GM23338 (cell line): ENCODE results near the gene EPHB2. TPM values are rescaled to one million over a fixed set of nuclear protein-coding genes. Genes with fewer than 3 reads are reported as not detected.

Source experiments
- ATAC-seq: fragments of 200-7000 bp; cut with Tn5 transposase; 3 replicates; pipeline ENCODE4 v1.9.1; 2020
- DNase-seq: peaks from one replicate; pipeline ENCODE4 v3.0.0-alpha.2; 2015; ENCODE audit warnings: low spot score
- H2AFZ ChIP-seq: fragments of 200-600 bp; sonication (generic); 2 replicates; pipeline ENCODE4 v1.8.0; 2016; ENCODE audit warnings: antibody characterized with exemption, mild to moderate bottlenecking, moderate library complexity
- H3F3A ChIP-seq: fragments of 200-600 bp; sonication (generic); replicated peaks from 2 replicates; pipeline ENCODE4 v1.8.0; 2017; ENCODE audit warnings: antibody characterized with exemption, mixed run types, low read depth
- H3K27ac ChIP-seq: fragments of 200-600 bp; sonication (generic); 2 replicates; pipeline ENCODE4 v1.6.1; 2016; ENCODE audit warnings: low read depth
- H3K27me3 ChIP-seq: fragments of 200-600 bp; sonication (generic); 2 replicates; pipeline ENCODE4 v1.8.0; 2016; ENCODE audit warnings: mild to moderate bottlenecking, mixed run types, moderate library complexity; ENCODE audit not compliant: insufficient read depth
- H3K36me3 ChIP-seq: fragments of 200-600 bp; sonication (generic); 2 replicates; pipeline ENCODE4 v1.8.0; 2016; ENCODE audit warnings: mild to moderate bottlenecking; ENCODE audit not compliant: insufficient read depth
- H3K4me1 ChIP-seq: fragments of 200-600 bp; sonication (generic); 2 replicates; pipeline ENCODE4 v1.8.0; 2016; ENCODE audit warnings: mild to moderate bottlenecking, moderate library complexity; ENCODE audit not compliant: insufficient read depth
- H3K4me2 ChIP-seq: fragments of 200-600 bp; sonication (generic); 2 replicates; pipeline ENCODE4 v1.7.1; 2017; ENCODE audit warnings: mixed run types
- H3K4me3 ChIP-seq: fragments of 200-600 bp; sonication (generic); 2 replicates; pipeline ENCODE4 v1.6.1; 2016; ENCODE audit warnings: mixed run types
- H3K79me2 ChIP-seq: fragments of 200-600 bp; sonication (generic); replicated peaks from 2 replicates; pipeline ENCODE4 v1.8.0; 2017; ENCODE audit warnings: mild to moderate bottlenecking; ENCODE audit not compliant: insufficient read depth
- H3K9me2 ChIP-seq: fragments of 200-600 bp; sonication (generic); 2 replicates; pipeline ENCODE4 v1.8.0; 2017; ENCODE audit not compliant: insufficient read depth
- H4K20me1 ChIP-seq: fragments of 200-600 bp; sonication (generic); replicated peaks from 2 replicates; pipeline ENCODE4 v1.8.0; 2017; ENCODE audit warnings: mild to moderate bottlenecking; ENCODE audit not compliant: insufficient read depth
- H3K27ac Mint-ChIP-seq: 2 replicates; pipeline ENCODE4 v1.8.0; 2020; ENCODE audit warnings: inconsistent platforms, mild to moderate bottlenecking, moderate library complexity, mixed read lengths
- H3K27me3 Mint-ChIP-seq: 3 replicates; pipeline ENCODE4 v1.8.0; 2022; ENCODE audit warnings: low read depth, mild to moderate bottlenecking, moderate library complexity, mixed read lengths, inconsistent platforms; ENCODE audit not compliant: insufficient read depth, poor library complexity
- H3K36me3 Mint-ChIP-seq: 3 replicates; pipeline ENCODE4 v1.8.0; 2021; ENCODE audit warnings: low read depth, mild to moderate bottlenecking, inconsistent platforms, moderate library complexity, mixed read lengths
- H3K4me1 Mint-ChIP-seq: 3 replicates; pipeline ENCODE4 v1.8.0; 2020; ENCODE audit warnings: mild to moderate bottlenecking, inconsistent platforms, mixed read lengths
- H3K4me3 Mint-ChIP-seq: 3 replicates; pipeline ENCODE4 v1.8.0; 2021; ENCODE audit warnings: moderate library complexity, mild to moderate bottlenecking, inconsistent platforms, mixed read lengths
- H3K9me3 Mint-ChIP-seq: 3 replicates; pipeline ENCODE4 v1.8.0; 2020; ENCODE audit warnings: moderate library complexity, mild to moderate bottlenecking, inconsistent platforms, mixed read lengths
- CREB1 ChIP-seq: fragments of 250-450 bp; sonication (Bioruptor Pico); IDR thresholded peaks from 2 replicates; pipeline ENCODE4 v1.5.0; 2020; ENCODE audit warnings: low read depth, mild to moderate bottlenecking, moderate library complexity
- ETS1 ChIP-seq: IDR thresholded peaks from 2 replicates; pipeline ENCODE4 v1.6.1; 2016; ENCODE audit warnings: antibody characterized with exemption
- EZH2phosphoT487 ChIP-seq: fragments of 200-600 bp; sonication (generic); IDR thresholded peaks from one replicate; pipeline ENCODE4 v1.8.1; 2018; ENCODE audit warnings: antibody characterized with exemption; ENCODE audit not compliant: unreplicated experiment
- JUNB ChIP-seq: IDR thresholded peaks from one replicate; pipeline ENCODE4 v1.6.1; 2016; ENCODE audit warnings: antibody characterized with exemption; ENCODE audit not compliant: unreplicated experiment
- NANOG ChIP-seq: IDR thresholded peaks from 2 replicates; pipeline ENCODE4 v1.6.1; 2016; ENCODE audit warnings: antibody characterized with exemption, borderline replicate concordance
- POLR2AphosphoS5 ChIP-seq: IDR thresholded peaks from 2 replicates; pipeline ENCODE4 v1.6.1; 2016; ENCODE audit warnings: antibody characterized with exemption, low read depth
- STAT1 ChIP-seq: IDR thresholded peaks from one replicate; pipeline ENCODE4 v1.6.1; 2016; ENCODE audit warnings: antibody characterized with exemption; ENCODE audit not compliant: unreplicated experiment
- ZNF331 ChIP-seq: fragments of 250-450 bp; sonication (Bioruptor Pico); IDR thresholded peaks from 2 replicates; pipeline ENCODE4 v1.5.0; 2020; ENCODE audit warnings: low read depth, mild to moderate bottlenecking, moderate library complexity
- microRNA-seq: library from miRNA; unstranded; fragments of <30 nt; microRNA quantifications from one replicate; pipeline ENCODE4, GENCODE V29; 2017
- polyA plus RNA-seq: library from polyadenylated mRNA; unstranded; fragments of >200 nt; fragmentation: Nextera tagmentation; extraction: Ambion mirVana; gene quantifications from 2 replicates; pipeline ENCODE4 v1.2.1, GENCODE V29; 2016
- small RNA-seq: library from RNA; depleted of rRNA; stranded (forward); fragments of <200 nt; gene quantifications from one replicate; pipeline ENCODE3, GENCODE V24; 2014; ENCODE audit warnings: low replicate concordance
- total RNA-seq: library from RNA; depleted of rRNA; stranded (reverse); fragments of >200 nt; shearing (Covaris generic); gene quantifications from 2 replicates; pipeline ENCODE4 v1.2.3, GENCODE V29; 2014; rRNA removed

EPHB2 gene
- total and polyA plus RNA-seq, 2 experiments from 2014 or later = 4.1 to 20.1 TPM

- Histone ChIP-seq H3K27ac (no peak overlapping the region), H3K4me1 (no peaks in the 10 kb centered on the region), H3K4me2 (no peak overlapping the region), H4K20me1 (no peaks in the 10 kb centered on the region), H3K4me3 (no peak overlapping the region), H3F3A (no peaks in the 10 kb centered on the region), H3K27me3 (no peaks in the 10 kb centered on the region), H3K9me2 (no peaks in the 10 kb centered on the region), H3K79me2 (no peaks in the 10 kb centered on the region), H3K36me3 (no peaks in the 10 kb centered on the region), H2AFZ (no peak overlapping the region)
- H3K9me3 Mint-ChIP-seq = peaks cover 3% of the 10 kb centered on the region; the same call in 1 of the 3 replicates
- DNase-seq (no peak), ATAC-seq (no peak)
- peaks cover 2% of the 10 kb centered on the region for H3K27me3 Mint-ChIP-seq
- H3K4me1 Mint-ChIP-seq = peaks cover 12% of the 10 kb centered on the region; the same call in 2 of the 3 replicates
- H3K36me3 Mint-ChIP-seq = no peaks in the 10 kb centered on the region
- TF ChIP-seq POLR2AphosphoS5 (no peak), STAT1 (no peak), JUNB (no peak), NANOG (no peak), EZH2phosphoT487 (no peak), ZNF331 (CRISPR knock-in tag) (no peak), ETS1 (no peak), CREB1 (CRISPR knock-in tag) (no peak)
- H3K4me3 Mint-ChIP-seq = no peak overlapping the region
- no peak overlapping the region for H3K27ac Mint-ChIP-seq
Observed at GRCh38 chr1:22970096-22970495, 259.5 kb downstream of the EPHB2 start.

Small RNA genes lying within 50 kb of the gene (microRNA-seq; reads per million reads assigned to microRNA genes)
- gene MIR4253 (not detected), gene MIR4684 (not detected)

Small RNA genes lying within 50 kb of the gene (small RNA-seq; reads per million reads assigned to genes)
- not detected for gene MIR4253
- not detected for gene MIR4684

Other genes with a start within 250 kb of the EPHB2 start
- 2.0 and 5.0 TPM in 2 replicates for gene EPHA8, start 147.3 kb upstream of the EPHB2 start, total RNA-seq
- gene EPHA8, start 147.3 kb upstream of the EPHB2 start, polyA plus RNA-seq = 2.0 and 2.3 TPM in 2 replicates
- not detected in 2 replicates for gene C1QA, start 74.2 kb upstream of the EPHB2 start, total RNA-seq
- gene C1QA, start 74.2 kb upstream of the EPHB2 start, polyA plus RNA-seq = not detected in 2 replicates
- not detected in 2 replicates for gene C1QC, start 67.2 kb upstream of the EPHB2 start, total RNA-seq
- gene C1QC, start 67.2 kb upstream of the EPHB2 start, polyA plus RNA-seq = not detected in 2 replicates
- gene C1QB, start 57.6 kb upstream of the EPHB2 start, total RNA-seq = not detected in 2 replicates
- gene C1QB, start 57.6 kb upstream of the EPHB2 start, polyA plus RNA-seq = not detected in 2 replicates